Stimulated activated naive CD8-positive, alpha-beta T cell treated with anti-CD3 and anti-CD28 coated beads, Interleukin-15, amount 100 ng/mL, for 72 hours (primary cell): ENCODE results near the gene CDK15.
A peak's percentile ranks its signal among the peaks of the same experiment; 100 is the strongest.
"Not testable (repeated sequence)": the region's sequence is repeated elsewhere in the genome, so short reads cannot be mapped to it uniquely, and the experiment has no call there.

ENCODE experiments used
- ATAC-seq: fragments of 150-1000 bp; cut with Tn5 transposase; 2 replicates; pipeline ENCODE4 v1.10.0; 2021; ENCODE audit warnings: mild to moderate bottlenecking, moderate library complexity
- DNase-seq, 2 donors: peaks; one replicate each; pipeline ENCODE4 v3.0.0; 2021 to 2022
- H3K27ac Mint-ChIP-seq, 2 donors: one replicate each; pipeline ENCODE4 v1.8.0; 2022; ENCODE audit warnings: mild to moderate bottlenecking in 2 of 2, mixed read lengths in 2 of 2, moderate library complexity in 2 of 2
- H3K27me3 Mint-ChIP-seq: one replicate; pipeline ENCODE4 v1.8.0; 2022; ENCODE audit warnings: mixed read lengths
- H3K4me1 Mint-ChIP-seq: one replicate; pipeline ENCODE4 v1.8.0; 2022; ENCODE audit warnings: mild to moderate bottlenecking, mixed read lengths
- H3K4me3 Mint-ChIP-seq, 2 donors: one replicate each; pipeline ENCODE4 v1.8.0; 2022; ENCODE audit warnings: mild to moderate bottlenecking in 2 of 2, mixed read lengths in 2 of 2, moderate library complexity in 1 of 2
- H3K9me3 Mint-ChIP-seq, 2 donors: one replicate each; pipeline ENCODE4 v1.8.0; 2022; ENCODE audit warnings: mixed read lengths in 2 of 2

The CDK15 gene

GRCh38 chr2:201798914-201799285, 7.4 kb upstream of the CDK15 start:
- not testable (repeated sequence) for H3K4me1 Mint-ChIP-seq, H3K4me3 Mint-ChIP-seq, H3K9me3 Mint-ChIP-seq, ATAC-seq, H3K27ac Mint-ChIP-seq, DNase-seq
- peaks cover 16% of the 10 kb centered on the region for H3K27me3 Mint-ChIP-seq

- Mint-ChIP-seq H3K4me3 (no peak overlapping the region), H3K27ac (no peak overlapping the region), H3K4me1 (no peaks in the 10 kb centered on the region), H3K27me3 (peaks cover 25% of the 10 kb centered on the region), H3K9me3 (no peaks in the 10 kb centered on the region)
- DNase-seq (no peak), ATAC-seq (no peak)
Observed at GRCh38 chr2:201807452-201807999, 1.2 kb downstream of the CDK15 start.

GRCh38 chr2:201808027-201808426, 1.7 kb downstream of the CDK15 start:
- H3K27ac Mint-ChIP-seq, result no peak overlapping the region
- peaks cover 23% of the 10 kb centered on the region for H3K27me3 Mint-ChIP-seq
- no peak overlapping the region for H3K4me3 Mint-ChIP-seq
- no peaks in the 10 kb centered on the region for H3K9me3 Mint-ChIP-seq
- DNase-seq, result no peak
- no peak for ATAC-seq
- H3K4me1 Mint-ChIP-seq, result no peaks in the 10 kb centered on the region

- peaks cover 23% of the 10 kb centered on the region for H3K27me3 Mint-ChIP-seq
- ATAC-seq, result no peak
- H3K9me3 Mint-ChIP-seq, result no peaks in the 10 kb centered on the region
- H3K27ac Mint-ChIP-seq, result no peak overlapping the region
- no peak overlapping the region for H3K4me3 Mint-ChIP-seq
- no peak for DNase-seq
- no peaks in the 10 kb centered on the region for H3K4me1 Mint-ChIP-seq
Observed at GRCh38 chr2:201809633-201810032, 3.3 kb downstream of the CDK15 start.

GRCh38 chr2:201810604-201811003, 4.3 kb downstream of the CDK15 start:
- H3K4me3 Mint-ChIP-seq, DNase-seq, H3K4me1 Mint-ChIP-seq, ATAC-seq, H3K9me3 Mint-ChIP-seq, H3K27ac Mint-ChIP-seq: not testable (repeated sequence)
- H3K27me3 Mint-ChIP-seq, result peaks cover 23% of the 10 kb centered on the region

- no peaks in the 10 kb centered on the region for H3K4me1 Mint-ChIP-seq
- H3K4me3 Mint-ChIP-seq, result no peak overlapping the region
- no peak overlapping the region for H3K27ac Mint-ChIP-seq
- no peak for DNase-seq
- ATAC-seq, result no peak
- peaks cover 2% of the 10 kb centered on the region for H3K27me3 Mint-ChIP-seq
- H3K9me3 Mint-ChIP-seq, result no peaks in the 10 kb centered on the region
Observed at GRCh38 chr2:201813996-201814760, 7.8 kb downstream of the CDK15 start.

- Mint-ChIP-seq H3K4me1 (no peaks in the 10 kb centered on the region), H3K9me3 (no peaks in the 10 kb centered on the region), H3K27me3 (peaks cover 2% of the 10 kb centered on the region), H3K4me3 (no peak overlapping the region), H3K27ac (no peak overlapping the region)
- ATAC-seq (no peak), DNase-seq (no peak)
Observed at GRCh38 chr2:201816657-201817575, 10.6 kb downstream of the CDK15 start.

GRCh38 chr2:201820383-201821007, 14.2 kb downstream of the CDK15 start:
- Mint-ChIP-seq H3K4me1 (no peaks in the 10 kb centered on the region), H3K27me3 (peaks cover 6% of the 10 kb centered on the region), H3K4me3 (no peak overlapping the region), H3K27ac (no peak overlapping the region), H3K9me3 (peaks cover 0 to 2% of the 10 kb centered on the region in 2 donors)
- DNase-seq (no peak), ATAC-seq (no peak)

GRCh38 chr2:201821080-201821479, 14.7 kb downstream of the CDK15 start:
- ATAC-seq (no peak), DNase-seq (no peak)
- Mint-ChIP-seq H3K9me3 (peaks cover 0 to 6% of the 10 kb centered on the region in 2 donors), H3K27ac (no peak overlapping the region), H3K4me1 (no peaks in the 10 kb centered on the region), H3K4me3 (no peak overlapping the region), H3K27me3 (peaks cover 6% of the 10 kb centered on the region)

GRCh38 chr2:201824212-201824611, 17.9 kb downstream of the CDK15 start:
- DNase-seq (no peak), ATAC-seq (no peak)
- no peak overlapping the region for H3K4me3 Mint-ChIP-seq

GRCh38 chr2:201827621-201828020, 21.3 kb downstream of the CDK15 start:
- ATAC-seq (no peak), DNase-seq (no peak)
- Mint-ChIP-seq H3K4me3 (no peak overlapping the region), H3K27me3 (no peaks in the 10 kb centered on the region), H3K27ac (no peak overlapping the region), H3K4me1 (no peaks in the 10 kb centered on the region), H3K9me3 (peaks cover 0 to 6% of the 10 kb centered on the region in 2 donors)

More at GRCh38 chr2:201824212-201824611, 17.9 kb downstream of the CDK15 start:
- peaks cover 6% of the 10 kb centered on the region for H3K27me3 Mint-ChIP-seq
- no peak overlapping the region for H3K27ac Mint-ChIP-seq
- no peaks in the 10 kb centered on the region for H3K4me1 Mint-ChIP-seq
- H3K9me3 Mint-ChIP-seq, result peaks cover 0 to 6% of the 10 kb centered on the region in 2 donors

- ATAC-seq (no peak), DNase-seq (no peak)
- Mint-ChIP-seq H3K4me1 (no peaks in the 10 kb centered on the region), H3K4me3 (no peak overlapping the region), H3K27ac (no peak overlapping the region), H3K9me3 (peaks cover 0 to 6% of the 10 kb centered on the region in 2 donors), H3K27me3 (no peaks in the 10 kb centered on the region)
Observed at GRCh38 chr2:201828220-201828619, 21.9 kb downstream of the CDK15 start.

- H3K4me1 Mint-ChIP-seq, result no peaks in the 10 kb centered on the region
- no peak overlapping the region for H3K4me3 Mint-ChIP-seq
- H3K27ac Mint-ChIP-seq, result no peak overlapping the region
- DNase-seq (no peak), ATAC-seq (no peak)
- no peaks in the 10 kb centered on the region for H3K27me3 Mint-ChIP-seq
- peaks cover 0 to 2% of the 10 kb centered on the region in 2 donors for H3K9me3 Mint-ChIP-seq
Observed at GRCh38 chr2:201830666-201831065, 24.3 kb downstream of the CDK15 start.

- Mint-ChIP-seq H3K27me3 (no peaks in the 10 kb centered on the region), H3K4me3 (no peak overlapping the region), H3K9me3 (no peaks in the 10 kb centered on the region), H3K4me1 (no peaks in the 10 kb centered on the region), H3K27ac (peak overlapping the region in 1 of 2 donors; percentile 5)
- DNase-seq (no peak), ATAC-seq (peak; percentile 39)
Observed at GRCh38 chr2:201831469-201831868, 25.1 kb downstream of the CDK15 start.

- Mint-ChIP-seq H3K27ac (no peak overlapping the region), H3K4me1 (no peaks in the 10 kb centered on the region), H3K4me3 (no peak overlapping the region), H3K9me3 (no peaks in the 10 kb centered on the region), H3K27me3 (peaks cover 6% of the 10 kb centered on the region)
- ATAC-seq, result no peak
- no peak for DNase-seq
Observed at GRCh38 chr2:201833781-201834180, 27.4 kb downstream of the CDK15 start.
